ENCODE results near the gene PDXK. TPM values are rescaled to one million over a fixed set of nuclear protein-coding genes. Genes with fewer than 3 reads are reported as not detected.

Gene PDXK
- total RNA-seq, 1 experiment from 2014 or later: 214 TPM

DNA sequence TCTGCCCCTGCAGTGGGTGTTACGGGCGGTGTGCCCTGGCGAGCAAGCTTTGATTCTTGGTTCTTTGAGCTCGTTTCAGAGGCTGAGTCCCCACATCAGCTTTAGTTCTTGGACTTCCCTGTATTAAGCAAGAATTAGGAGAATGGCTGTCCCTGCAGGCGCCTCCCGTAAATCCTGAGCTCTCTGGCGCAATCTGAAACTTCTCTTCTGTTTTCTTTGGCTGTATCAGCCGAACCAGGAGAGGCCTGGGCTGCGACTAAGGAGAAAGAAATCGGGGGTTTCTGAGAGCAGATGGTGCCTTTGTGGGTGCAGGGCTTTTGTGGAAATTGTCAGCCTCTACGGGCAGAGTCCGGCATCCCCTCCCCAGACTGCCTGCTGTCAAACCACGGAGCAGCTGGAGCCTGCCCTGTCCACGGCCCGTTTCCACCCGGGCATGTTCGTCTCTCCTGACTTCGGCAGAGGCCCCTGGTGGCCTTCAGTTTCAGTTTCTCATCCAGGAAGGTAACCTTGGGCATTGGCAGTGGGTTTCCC, 39.2 kb downstream of the PDXK start:
- intact Hi-C loops (cut with micrococcal nuclease; ENCODE audit: unreplicated experiment): no loop called here
- DNase-seq: no peak
- Mint-ChIP-seq H3K4me1 (ENCODE audit: low read depth, unreplicated experiment) (no peaks in the 10 kb centered on the region), H3K36me3 (ENCODE audit: insufficient read depth, unreplicated experiment) (peaks cover 30% of the 10 kb centered on the region), H3K27ac (ENCODE audit: unreplicated experiment) (no peak overlapping the region), H3K9me3 (ENCODE audit: low read depth, unreplicated experiment) (no peaks in the 10 kb centered on the region), H3K27me3 (ENCODE audit: unreplicated experiment) (no peaks in the 10 kb centered on the region), H3K4me3 (ENCODE audit: low read depth, unreplicated experiment) (no peak overlapping the region)
- CTCF ChIA-PET: interaction anchor here (0.6 kb wide), 1 partner anchor 11 kb away, joined by 3 read pairs; no protein-coding TSS in a partner anchor
- TF ChIP-seq, protein P1, sequence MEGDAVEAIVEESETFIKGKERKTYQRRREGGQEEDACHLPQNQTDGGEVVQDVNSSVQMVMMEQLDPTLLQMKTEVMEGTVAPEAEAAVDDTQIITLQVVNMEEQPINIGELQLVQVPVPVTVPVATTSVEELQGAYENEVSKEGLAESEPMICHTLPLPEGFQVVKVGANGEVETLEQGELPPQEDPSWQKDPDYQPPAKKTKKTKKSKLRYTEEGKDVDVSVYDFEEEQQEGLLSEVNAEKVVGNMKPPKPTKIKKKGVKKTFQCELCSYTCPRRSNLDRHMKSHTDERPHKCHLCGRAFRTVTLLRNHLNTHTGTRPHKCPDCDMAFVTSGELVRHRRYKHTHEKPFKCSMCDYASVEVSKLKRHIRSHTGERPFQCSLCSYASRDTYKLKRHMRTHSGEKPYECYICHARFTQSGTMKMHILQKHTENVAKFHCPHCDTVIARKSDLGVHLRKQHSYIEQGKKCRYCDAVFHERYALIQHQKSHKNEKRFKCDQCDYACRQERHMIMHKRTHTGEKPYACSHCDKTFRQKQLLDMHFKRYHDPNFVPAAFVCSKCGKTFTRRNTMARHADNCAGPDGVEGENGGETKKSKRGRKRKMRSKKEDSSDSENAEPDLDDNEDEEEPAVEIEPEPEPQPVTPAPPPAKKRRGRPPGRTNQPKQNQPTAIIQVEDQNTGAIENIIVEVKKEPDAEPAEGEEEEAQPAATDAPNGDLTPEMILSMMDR (IDR thresholded peaks at IDR 0.05; ENCODE audit: unreplicated experiment): no peak
- BruUV-seq (replicated peaks): TSS peak; percentile 15

DNA sequence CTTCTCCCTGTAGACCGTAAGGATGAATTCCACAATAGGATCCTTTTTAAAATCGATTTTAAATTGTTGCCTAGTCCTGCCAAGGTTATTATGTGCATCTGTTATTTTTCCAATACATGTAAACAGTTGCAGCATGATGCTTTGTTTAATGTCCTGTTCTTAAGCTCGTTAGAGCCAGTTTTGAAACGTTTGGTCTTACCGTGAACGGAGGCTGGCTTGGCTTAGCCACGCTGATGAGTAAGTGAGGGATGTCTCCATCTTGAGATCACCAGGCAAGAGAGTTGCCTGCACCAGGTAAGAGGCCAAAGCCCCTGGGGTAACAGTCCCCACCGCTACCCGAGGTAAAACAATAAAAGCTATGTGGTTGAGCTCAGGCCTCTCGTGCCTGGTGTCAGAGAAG, 39.9 kb downstream of the PDXK start:
- H3K27me3 Mint-ChIP-seq (ENCODE audit: unreplicated experiment): no peaks in the 10 kb centered on the region
- TF ChIP-seq, protein P1 (IDR thresholded peaks at IDR 0.05; ENCODE audit: unreplicated experiment): no peak
- no peaks in the 10 kb centered on the region for H3K9me3 Mint-ChIP-seq (ENCODE audit: low read depth, unreplicated experiment)
- H3K4me1 Mint-ChIP-seq (ENCODE audit: low read depth, unreplicated experiment): no peaks in the 10 kb centered on the region
- DNase-seq: no peak
- no peak overlapping the region for H3K4me3 Mint-ChIP-seq (ENCODE audit: low read depth, unreplicated experiment)
- intact Hi-C loops (cut with micrococcal nuclease; ENCODE audit: unreplicated experiment): no loop called here
- CTCF ChIA-PET: interaction anchor here (0.6 kb wide), 1 partner anchor 10 kb away, joined by 4 read pairs; no protein-coding TSS in a partner anchor
- no TSS peak for BruUV-seq (replicated peaks)
- H3K27ac Mint-ChIP-seq (ENCODE audit: unreplicated experiment): no peak overlapping the region
- peaks cover 31% of the 10 kb centered on the region for H3K36me3 Mint-ChIP-seq (ENCODE audit: insufficient read depth, unreplicated experiment)

DNA sequence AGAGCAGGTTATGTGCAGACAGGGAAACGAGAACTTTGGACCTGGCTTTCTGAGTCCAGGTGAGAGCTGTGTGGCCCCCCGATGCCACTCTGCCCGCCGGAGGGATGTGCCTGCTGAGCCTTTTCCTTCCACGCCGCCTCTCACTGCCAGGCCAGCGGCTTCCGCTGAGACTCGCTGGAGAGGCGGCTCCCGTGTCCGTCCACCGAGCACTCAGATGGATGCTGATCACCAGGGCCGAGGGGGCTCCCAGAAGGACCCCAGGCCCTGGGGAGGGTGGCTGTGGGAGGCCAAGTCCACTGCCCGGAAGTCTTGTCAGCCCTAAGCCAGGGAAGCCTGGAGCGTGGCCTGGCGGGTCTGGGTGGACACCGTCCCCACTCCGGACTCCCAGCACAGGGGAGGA, 40.7 kb downstream of the PDXK start:
- Mint-ChIP-seq H3K9me3 (ENCODE audit: low read depth, unreplicated experiment) (no peaks in the 10 kb centered on the region), H3K27ac (ENCODE audit: unreplicated experiment) (no peak overlapping the region), H3K36me3 (ENCODE audit: insufficient read depth, unreplicated experiment) (peaks cover 24% of the 10 kb centered on the region), H3K4me1 (ENCODE audit: low read depth, unreplicated experiment) (no peaks in the 10 kb centered on the region), H3K4me3 (ENCODE audit: low read depth, unreplicated experiment) (no peak overlapping the region), H3K27me3 (ENCODE audit: unreplicated experiment) (no peaks in the 10 kb centered on the region)
- DNase-seq: no peak
- CTCF ChIA-PET: no interaction called here
- intact Hi-C loops (cut with micrococcal nuclease; ENCODE audit: unreplicated experiment): no loop called here
- no TSS peak for BruUV-seq (replicated peaks)
- TF ChIP-seq, protein P1 (IDR thresholded peaks at IDR 0.05; ENCODE audit: unreplicated experiment): no peak

DNA sequence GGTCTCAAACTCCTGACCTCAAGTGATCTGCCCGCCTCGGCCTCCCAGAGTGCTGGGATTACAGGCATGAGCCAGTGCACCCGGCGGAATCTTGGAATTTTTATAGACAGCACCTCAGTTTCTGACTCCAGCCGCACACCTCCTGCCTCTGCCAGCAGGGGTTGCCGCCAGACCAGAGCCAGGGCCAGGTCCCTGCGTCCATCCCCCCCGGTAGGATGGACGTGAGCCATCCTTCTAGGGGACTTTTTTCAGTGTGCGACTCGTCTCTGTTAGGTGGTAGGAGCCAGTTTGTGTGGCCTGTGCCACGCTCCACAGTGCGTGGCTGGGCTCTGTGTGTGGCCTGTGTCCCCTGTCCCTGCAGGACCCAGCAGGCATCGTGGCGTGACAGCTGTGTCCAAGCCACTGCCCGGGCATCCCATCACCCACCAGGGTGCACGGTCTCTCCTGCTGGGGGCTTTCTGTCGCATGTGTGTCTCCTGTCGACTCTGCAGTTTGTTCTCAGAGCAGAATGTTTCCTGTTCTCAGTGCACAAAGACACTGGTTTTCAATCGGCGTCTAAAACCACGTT, 41.5 kb downstream of the PDXK start:
- H3K9me3 Mint-ChIP-seq (ENCODE audit: low read depth, unreplicated experiment): no peaks in the 10 kb centered on the region
- CTCF ChIA-PET: no interaction called here
- no peaks in the 10 kb centered on the region for H3K27me3 Mint-ChIP-seq (ENCODE audit: unreplicated experiment)
- peaks cover 30% of the 10 kb centered on the region for H3K36me3 Mint-ChIP-seq (ENCODE audit: insufficient read depth, unreplicated experiment)
- no peak overlapping the region for H3K27ac Mint-ChIP-seq (ENCODE audit: unreplicated experiment)
- no peaks in the 10 kb centered on the region for H3K4me1 Mint-ChIP-seq (ENCODE audit: low read depth, unreplicated experiment)
- no peak overlapping the region for H3K4me3 Mint-ChIP-seq (ENCODE audit: low read depth, unreplicated experiment)
- no TSS peak for BruUV-seq (replicated peaks)
- TF ChIP-seq, protein P1 (IDR thresholded peaks at IDR 0.05; ENCODE audit: unreplicated experiment): no peak
- intact Hi-C loops (cut with micrococcal nuclease; ENCODE audit: unreplicated experiment): no loop called here
- no peak for DNase-seq

All from Calu3 (cell line).